GOT3 (cell line): ENCODE measurements around the gene FNDC3B.

ENCODE experiments used
- DNase-seq: peaks from one replicate; lab custom pipeline; 2025; ENCODE audit warnings: mixed read lengths; lab: John Stamatoyannopoulos, UW

Gene FNDC3B

DNA sequence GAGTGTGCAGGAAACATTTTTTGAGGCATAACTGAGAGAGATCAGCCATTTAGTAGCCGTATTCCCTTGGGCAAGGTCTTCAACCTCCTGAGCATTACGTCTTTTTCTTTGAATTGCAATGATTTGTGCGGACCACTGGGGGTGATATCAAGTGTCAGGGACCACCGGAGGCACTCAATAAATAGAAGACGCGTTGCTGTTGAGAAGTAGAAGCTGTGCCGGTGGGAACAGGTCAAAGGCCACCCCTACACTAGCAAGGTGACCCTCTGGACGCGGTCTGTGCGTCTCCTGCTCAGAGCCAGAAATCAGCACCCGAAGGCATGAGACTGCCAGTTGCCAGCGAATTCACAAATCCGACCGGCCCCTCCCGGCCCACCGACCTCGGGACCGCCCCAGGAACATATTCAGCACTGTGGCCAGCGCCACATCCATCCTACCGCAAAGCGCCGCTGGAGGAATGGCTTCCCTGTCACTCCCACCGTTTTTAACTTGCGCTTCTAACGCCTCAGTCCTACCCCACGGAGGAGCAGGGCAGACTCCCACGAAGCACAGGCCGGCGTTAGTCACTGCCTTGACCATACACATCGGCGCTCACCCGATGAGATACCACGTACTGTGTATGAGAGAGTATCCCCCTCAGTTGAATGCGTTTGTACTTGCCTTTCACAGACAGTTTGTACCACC, 410.2 kb downstream of the FNDC3B start:
- DNase-seq = no peak
